K562 (cell line): ENCODE data around the gene ERVH48-1. TPM values are rescaled to one million over a fixed set of nuclear protein-coding genes. Genes with fewer than 3 reads are reported as not detected.

Source experiments
- ATF1 ChIP-seq, 2 experiments: fragments of 450-650 bp in 1 of 2; IDR thresholded peaks; 2 replicates each; pipeline ENCODE4 v1.6.1; 2016; ENCODE audit warnings: missing compliant biosample characterization in 1 of 2, missing genetic modification characterization in 1 of 2
- BRCA1 ChIP-seq, 2 experiments: fragments of 450-650 bp in 1 of 2; sonication (generic) in 1 of 2; formaldehyde crosslinking in 1 of 2; IDR thresholded peaks; 2 replicates each; pipeline versions ENCODE4 v1.5.0 to v1.6.1; 2017 to 2020; ENCODE audit warnings: mild to moderate bottlenecking in 1 of 2, missing genetic modification reagents in 1 of 2
- DMBX1 ChIP-seq: fragments of 250-450 bp; sonication (Bioruptor Pico); IDR thresholded peaks from 2 replicates; pipeline ENCODE4 v1.8.0; 2022; ENCODE audit warnings: inconsistent platforms, mild to moderate bottlenecking, moderate library complexity, borderline replicate concordance
- EWSR1 ChIP-seq: fragments of 450-650 bp; IDR thresholded peaks from 2 replicates; pipeline ENCODE4 v1.6.1; 2018; ENCODE audit warnings: borderline replicate concordance, mild to moderate bottlenecking, low read depth, moderate library complexity; ENCODE audit not compliant: partially characterized antibody
- FOXM1 ChIP-seq, 2 experiments: fragments of 450-650 bp in 1 of 2; sonication (generic) in 1 of 2; formaldehyde crosslinking in 1 of 2; IDR thresholded peaks; 2 replicates each; pipeline versions ENCODE4 v1.6.1 to v1.9.0; 2017 to 2022; ENCODE audit warnings: low read depth in 2 of 2, mild to moderate bottlenecking in 2 of 2, missing genetic modification reagents in 1 of 2, moderate library complexity in 1 of 2
- HEY1 ChIP-seq: fragments of 250-450 bp; sonication (Bioruptor Pico); IDR thresholded peaks from 2 replicates; pipeline ENCODE4 v1.5.0; 2020; ENCODE audit warnings: mild to moderate bottlenecking, moderate library complexity, borderline replicate concordance
- HOXB6 ChIP-seq: fragments of 250-450 bp; sonication (Bioruptor Pico); IDR thresholded peaks from 2 replicates; pipeline ENCODE4 v1.5.1; 2022; ENCODE audit warnings: mild to moderate bottlenecking, borderline replicate concordance
- IFI16 ChIP-seq: fragments of 250-450 bp; sonication (Bioruptor Pico); IDR thresholded peaks from 2 replicates; pipeline ENCODE4 v2.1.2; 2022; ENCODE audit warnings: mild to moderate bottlenecking, inconsistent platforms
- MCM7 ChIP-seq, 2 experiments: fragments of 450-650 bp; IDR thresholded peaks; 2 replicates each; pipeline ENCODE4 v1.6.1; 2016 to 2018
- MECOM ChIP-seq: fragments of 250-450 bp; sonication (Bioruptor Pico); IDR thresholded peaks from 2 replicates; pipeline ENCODE4 v1.8.0; 2022; ENCODE audit warnings: inconsistent platforms
- PHB2 ChIP-seq: fragments of 450-650 bp; IDR thresholded peaks from 2 replicates; pipeline ENCODE4 v1.6.1; 2017; ENCODE audit warnings: low read depth
- POLR2H ChIP-seq: IDR thresholded peaks from 2 replicates; pipeline ENCODE4 v1.6.1; 2016; ENCODE audit warnings: missing genetic modification characterization, low read depth, mild to moderate bottlenecking, control low read depth, missing compliant biosample characterization, moderate library complexity
- SMAD4 ChIP-seq: fragments of 250-450 bp; sonication (Bioruptor Pico); conservative IDR thresholded peaks from 2 replicates; pipeline ENCODE4 v1.8.0; 2021; ENCODE audit warnings: inconsistent platforms, mild to moderate bottlenecking, moderate library complexity
- ZNF133 ChIP-seq: fragments of 250-450 bp; sonication (Bioruptor Pico); IDR thresholded peaks from 2 replicates; pipeline ENCODE4 v1.4.0; 2020; ENCODE audit warnings: mild to moderate bottlenecking
- ZNF699 ChIP-seq: fragments of 250-450 bp; sonication (Bioruptor Pico); IDR thresholded peaks from 2 replicates; pipeline ENCODE4 v1.8.0; 2021; ENCODE audit warnings: mild to moderate bottlenecking, moderate library complexity; ENCODE audit not compliant: insufficient replicate concordance
- ZNF76 ChIP-seq: fragments of 250-450 bp; sonication (Bioruptor Pico); IDR thresholded peaks from 2 replicates; pipeline ENCODE4 v1.4.0; 2020; ENCODE audit warnings: mild to moderate bottlenecking, moderate library complexity, borderline replicate concordance
- polyA plus RNA-seq, 8 experiments: library from polyadenylated mRNA; depleted of rRNA in 4 of 8; stranded (reverse) in 5 of 8; unstranded in 3 of 8; fragments of >200 nt; fragmentation: Nextera tagmentation in 2 of 8; fragmentation: Illumina TruSeq in 1 of 8; extraction: Ambion mirVana in 2 of 8; extraction: Trizol in 1 of 8; gene quantifications; 2 replicates each; pipeline versions ENCODE4 v1.2.1 to v1.2.3, GENCODE V29; 2011 to 2014; ENCODE audit warnings: inconsistent platforms in 1 of 8, missing spikeins in 1 of 8
- total RNA-seq, 7 experiments: library from RNA; depleted of rRNA in 6 of 7; stranded (reverse); fragments of >200 nt in 6 of 7; fragmentation: Illumina TruSeq in 2 of 7; extraction: Trizol in 2 of 7; gene quantifications; 2 replicates each; pipeline versions ENCODE4 v1.2.1 to v1.2.3, GENCODE V29; 2011 to 2021; ENCODE audit warnings: low replicate concordance in 1 of 7
- TF ChIP-seq, protein P1 (sequence below): conservative IDR thresholded peaks from 2 replicates; pipeline ENCODE4 v1.6.1; 2011; ENCODE audit warnings: low read depth, mild to moderate bottlenecking, low read length; ENCODE audit not compliant: control insufficient read depth
- TF ChIP-seq, protein P2 (sequence below): IDR thresholded peaks from 3 replicates; pipeline ENCODE4 v1.6.1; 2011; ENCODE audit warnings: borderline replicate concordance, mild to moderate bottlenecking; ENCODE audit not compliant: insufficient read length, insufficient read depth
- TF ChIP-seq, protein P3 (sequence below): sonication (generic); formaldehyde crosslinking; IDR thresholded peaks from 2 replicates; pipeline ENCODE4 v1.8.0; 2022; ENCODE audit warnings: mild to moderate bottlenecking, missing genetic modification reagents
- TF ChIP-seq, protein P4 (sequence below): fragments of 450-650 bp; formaldehyde crosslinking; IDR thresholded peaks from 2 replicates; pipeline ENCODE4 v1.4.0; 2020; ENCODE audit warnings: mild to moderate bottlenecking, moderate library complexity
- TF ChIP-seq, protein P5 (sequence below), 2 experiments: fragments of 450-650 bp in 1 of 2; sonication (generic) in 1 of 2; formaldehyde crosslinking; conservative IDR thresholded peaks; 2 replicates each; pipeline versions ENCODE4 v1.4.0 to v1.8.1; 2020 to 2022; ENCODE audit warnings: mild to moderate bottlenecking in 1 of 2, missing genetic modification reagents in 1 of 2

ERVH48-1 gene
- total and polyA plus RNA-seq, 9 of the 15 experiments (the other 6 are each of a cell fraction or from before 2014, with no cell fraction given): 0.08 to 0.49 (median 0.16) TPM; not detected in 3

DNA sequence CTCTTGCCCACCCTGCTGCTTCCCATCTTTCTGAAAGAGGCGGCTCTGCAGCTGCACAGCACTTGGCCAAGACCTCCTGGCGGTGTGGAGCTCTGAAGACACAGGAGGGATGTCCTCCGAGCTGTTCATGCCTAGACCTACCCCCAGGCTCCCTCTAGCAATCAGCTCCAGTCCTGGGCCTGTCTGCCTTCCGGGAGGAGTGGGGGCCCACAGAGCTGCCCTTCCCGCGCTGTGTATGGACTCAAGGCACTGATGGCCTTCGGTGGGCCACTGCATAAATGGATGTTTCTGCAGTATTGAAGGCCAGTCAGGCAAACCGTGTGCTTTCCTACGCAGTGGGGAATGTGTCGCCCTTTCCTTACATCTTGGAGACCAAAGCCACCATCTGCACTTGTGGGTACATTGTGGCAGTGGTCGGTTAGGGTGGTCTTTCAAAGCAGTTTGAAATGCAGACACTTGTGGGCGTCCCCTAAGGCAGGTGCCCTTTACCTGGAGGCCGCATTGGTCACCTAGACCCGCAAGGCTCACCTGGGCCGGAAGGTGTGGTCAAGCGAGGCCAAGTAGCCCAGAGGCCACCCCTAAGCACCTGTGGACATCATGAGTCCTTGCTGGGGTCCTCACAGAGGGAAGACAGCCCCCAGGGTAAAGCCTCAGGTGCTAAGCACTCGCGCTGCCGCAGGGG lies 48.0 kb upstream of the ERVH48-1 start (continued):
- TF ChIP-seq, protein P1, sequence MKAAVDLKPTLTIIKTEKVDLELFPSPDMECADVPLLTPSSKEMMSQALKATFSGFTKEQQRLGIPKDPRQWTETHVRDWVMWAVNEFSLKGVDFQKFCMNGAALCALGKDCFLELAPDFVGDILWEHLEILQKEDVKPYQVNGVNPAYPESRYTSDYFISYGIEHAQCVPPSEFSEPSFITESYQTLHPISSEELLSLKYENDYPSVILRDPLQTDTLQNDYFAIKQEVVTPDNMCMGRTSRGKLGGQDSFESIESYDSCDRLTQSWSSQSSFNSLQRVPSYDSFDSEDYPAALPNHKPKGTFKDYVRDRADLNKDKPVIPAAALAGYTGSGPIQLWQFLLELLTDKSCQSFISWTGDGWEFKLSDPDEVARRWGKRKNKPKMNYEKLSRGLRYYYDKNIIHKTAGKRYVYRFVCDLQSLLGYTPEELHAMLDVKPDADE: no peak
- TF ChIP-seq PHB2: no peak
- TF ChIP-seq ZNF133: no peak
- TF ChIP-seq ZNF699: no peak
- no peak for TF ChIP-seq BRCA1 (IDR thresholded peaks at IDR 0.05)
- TF ChIP-seq BRCA1 (CRISPR knock-in tag; IDR thresholded peaks at IDR 0.05): no peak
- TF ChIP-seq POLR2H: no peak
- TF ChIP-seq MCM7 (IDR thresholded peaks at IDR 0.05): no peak
- TF ChIP-seq, protein P2, sequence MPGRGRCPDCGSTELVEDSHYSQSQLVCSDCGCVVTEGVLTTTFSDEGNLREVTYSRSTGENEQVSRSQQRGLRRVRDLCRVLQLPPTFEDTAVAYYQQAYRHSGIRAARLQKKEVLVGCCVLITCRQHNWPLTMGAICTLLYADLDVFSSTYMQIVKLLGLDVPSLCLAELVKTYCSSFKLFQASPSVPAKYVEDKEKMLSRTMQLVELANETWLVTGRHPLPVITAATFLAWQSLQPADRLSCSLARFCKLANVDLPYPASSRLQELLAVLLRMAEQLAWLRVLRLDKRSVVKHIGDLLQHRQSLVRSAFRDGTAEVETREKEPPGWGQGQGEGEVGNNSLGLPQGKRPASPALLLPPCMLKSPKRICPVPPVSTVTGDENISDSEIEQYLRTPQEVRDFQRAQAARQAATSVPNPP: no peak
- no peak; the same call in 1 of the 2 replicates for TF ChIP-seq DMBX1 (CRISPR knock-in tag)
- no peak for TF ChIP-seq EWSR1
- no peak for TF ChIP-seq ATF1 (CRISPR knock-in tag; IDR thresholded peaks at IDR 0.05)
- no peak for TF ChIP-seq ATF1 (tag; IDR thresholded peaks at IDR 0.05)
- TF ChIP-seq, protein P3, sequence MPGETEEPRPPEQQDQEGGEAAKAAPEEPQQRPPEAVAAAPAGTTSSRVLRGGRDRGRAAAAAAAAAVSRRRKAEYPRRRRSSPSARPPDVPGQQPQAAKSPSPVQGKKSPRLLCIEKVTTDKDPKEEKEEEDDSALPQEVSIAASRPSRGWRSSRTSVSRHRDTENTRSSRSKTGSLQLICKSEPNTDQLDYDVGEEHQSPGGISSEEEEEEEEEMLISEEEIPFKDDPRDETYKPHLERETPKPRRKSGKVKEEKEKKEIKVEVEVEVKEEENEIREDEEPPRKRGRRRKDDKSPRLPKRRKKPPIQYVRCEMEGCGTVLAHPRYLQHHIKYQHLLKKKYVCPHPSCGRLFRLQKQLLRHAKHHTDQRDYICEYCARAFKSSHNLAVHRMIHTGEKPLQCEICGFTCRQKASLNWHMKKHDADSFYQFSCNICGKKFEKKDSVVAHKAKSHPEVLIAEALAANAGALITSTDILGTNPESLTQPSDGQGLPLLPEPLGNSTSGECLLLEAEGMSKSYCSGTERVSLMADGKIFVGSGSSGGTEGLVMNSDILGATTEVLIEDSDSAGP (CRISPR knock-in tag): no peak
- no peak for TF ChIP-seq HOXB6 (CRISPR knock-in tag)
- TF ChIP-seq, protein P4, sequence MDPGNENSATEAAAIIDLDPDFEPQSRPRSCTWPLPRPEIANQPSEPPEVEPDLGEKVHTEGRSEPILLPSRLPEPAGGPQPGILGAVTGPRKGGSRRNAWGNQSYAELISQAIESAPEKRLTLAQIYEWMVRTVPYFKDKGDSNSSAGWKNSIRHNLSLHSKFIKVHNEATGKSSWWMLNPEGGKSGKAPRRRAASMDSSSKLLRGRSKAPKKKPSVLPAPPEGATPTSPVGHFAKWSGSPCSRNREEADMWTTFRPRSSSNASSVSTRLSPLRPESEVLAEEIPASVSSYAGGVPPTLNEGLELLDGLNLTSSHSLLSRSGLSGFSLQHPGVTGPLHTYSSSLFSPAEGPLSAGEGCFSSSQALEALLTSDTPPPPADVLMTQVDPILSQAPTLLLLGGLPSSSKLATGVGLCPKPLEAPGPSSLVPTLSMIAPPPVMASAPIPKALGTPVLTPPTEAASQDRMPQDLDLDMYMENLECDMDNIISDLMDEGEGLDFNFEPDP: no peak
- no peak for TF ChIP-seq HEY1 (CRISPR knock-in tag)
- TF ChIP-seq FOXM1 (IDR thresholded peaks at IDR 0.05; ENCODE audit: low read depth): no peak
- TF ChIP-seq FOXM1 (CRISPR knock-in tag; IDR thresholded peaks at IDR 0.05; ENCODE audit: low read depth): no peak
- no peak for TF ChIP-seq MECOM
- TF ChIP-seq SMAD4 (CRISPR knock-in tag): 0 out of 2 replicates have a peak, but pooled peaks have one; percentile 42
- TF ChIP-seq ZNF76 (CRISPR knock-in tag): no peak
- TF ChIP-seq IFI16 (CRISPR knock-in tag): no peak
- TF ChIP-seq, protein P5, sequence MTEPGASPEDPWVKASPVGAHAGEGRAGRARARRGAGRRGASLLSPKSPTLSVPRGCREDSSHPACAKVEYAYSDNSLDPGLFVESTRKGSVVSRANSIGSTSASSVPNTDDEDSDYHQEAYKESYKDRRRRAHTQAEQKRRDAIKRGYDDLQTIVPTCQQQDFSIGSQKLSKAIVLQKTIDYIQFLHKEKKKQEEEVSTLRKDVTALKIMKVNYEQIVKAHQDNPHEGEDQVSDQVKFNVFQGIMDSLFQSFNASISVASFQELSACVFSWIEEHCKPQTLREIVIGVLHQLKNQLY (CRISPR knock-in tag; conservative IDR thresholded peaks at IDR 0.05): no peak
